Small intestine (tissue), 7 donors: Measurements from ENCODE around the gene LRTM2. TPM values are rescaled to one million over a fixed set of nuclear protein-coding genes. Genes with fewer than 3 reads are reported as not detected.
A peak's percentile ranks its signal among the peaks of the same experiment; 100 is the strongest.

Experiments
- DNase-seq, 2 donors: peaks; one replicate each; pipeline versions ENCODE4 v3.0.0 to v3.0.0-alpha.2; 2013
- FAIRE-seq: peaks from 2 replicates; lab custom pipeline; 2012; peaks lifted over from hg19 to GRCh38; lab: Jason Lieb, UNC
- H3K27ac ChIP-seq, 3 donors: one replicate each; pipeline ENCODE4 v1.5.1; 2013; ENCODE audit warnings: low read length in 2 of 3, mild to moderate bottlenecking in 2 of 3, control low read depth in 1 of 3, inconsistent platforms in 1 of 3, low read depth in 1 of 3, moderate library complexity in 1 of 3
- H3K27me3 ChIP-seq, 3 donors: one replicate each; pipeline ENCODE4 v1.6.1; 2013; ENCODE audit warnings: low read length in 3 of 3, inconsistent platforms in 1 of 3; ENCODE audit not compliant: control insufficient read depth in 3 of 3, insufficient read depth in 3 of 3
- H3K36me3 ChIP-seq, 3 donors: one replicate each; pipeline ENCODE4 v1.6.1; 2013; ENCODE audit warnings: low read length in 3 of 3, inconsistent platforms in 1 of 3, low read depth in 1 of 3, mild to moderate bottlenecking in 1 of 3, moderate library complexity in 1 of 3; ENCODE audit not compliant: control insufficient read depth in 3 of 3, insufficient read depth in 2 of 3
- H3K4me1 ChIP-seq, 3 donors: one replicate each; pipeline ENCODE4 v1.6.1; 2013; ENCODE audit warnings: low read length in 2 of 3, inconsistent platforms in 1 of 3, low read depth in 1 of 3, mild to moderate bottlenecking in 1 of 3, moderate library complexity in 1 of 3; ENCODE audit not compliant: control insufficient read depth in 3 of 3, insufficient read depth in 2 of 3
- H3K4me3 ChIP-seq, 3 donors: one replicate each; pipeline ENCODE4 v1.5.1; 2013; ENCODE audit warnings: low read length in 3 of 3, control low read depth in 1 of 3, inconsistent platforms in 1 of 3, low read depth in 1 of 3, mild to moderate bottlenecking in 1 of 3, moderate library complexity in 1 of 3
- H3K9me3 ChIP-seq, 2 donors: one replicate each; pipeline ENCODE4 v1.6.1; 2013; ENCODE audit warnings: low read depth in 1 of 2, low read length in 1 of 2; ENCODE audit not compliant: control insufficient read depth in 2 of 2, insufficient read depth in 1 of 2
- WGBS, 3 donors: extraction: QIAGEN DNeasy Blood & Tissue Kit; methylation state at CpG; one replicate each; pipeline ENCODE4 v1.1.7; 2013; 5-methylcytosine and 5-hydroxymethylcytosine counted together
- polyA plus RNA-seq, 4 donors: library from polyadenylated mRNA; stranded (reverse) in 3 of 4; unstranded in 1 of 4; fragments of 200-250 nt in 3 of 4; fragments of 120-200 nt in 1 of 4; gene quantifications; one replicate each; pipeline versions ENCODE4 v1.2.1 to v1.2.3, GENCODE V29; 2013
- donor health status: healthy with polysubstance abuse.
- donor health status: control.
- donor health status: control.
- donor health status: Bipolar disorder and iron deficiency.
- donor health status: healthy.

Gene LRTM2
- polyA plus RNA-seq, 4 donors = 0.03 TPM; not detected in 2

DNA sequence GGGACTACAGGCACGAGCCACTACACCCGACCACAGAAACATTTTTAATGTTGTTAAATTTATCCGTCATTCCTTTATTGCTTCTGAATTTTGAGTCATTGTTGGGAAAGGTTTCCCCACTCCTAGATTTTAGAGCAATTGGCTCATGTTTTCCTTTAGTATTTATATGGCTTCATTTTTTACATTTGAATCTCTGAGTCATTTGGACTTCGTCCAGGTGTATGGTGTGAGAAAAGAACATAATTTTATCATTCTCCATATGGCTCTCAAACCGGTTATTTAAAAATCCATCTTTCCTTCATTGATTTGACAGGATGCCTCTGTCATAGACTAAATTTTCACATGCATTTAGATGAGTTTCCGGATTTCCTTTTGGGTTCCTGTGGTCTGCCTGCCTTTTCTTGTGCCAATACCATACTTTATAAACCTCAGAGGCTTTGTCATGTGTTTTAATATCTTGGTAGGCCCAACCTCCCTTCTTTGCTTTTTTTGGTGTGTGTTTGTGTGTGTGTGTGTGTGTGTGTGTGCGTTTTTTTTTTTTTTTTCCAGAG, 30.9 kb downstream of the LRTM2 start:
- no peak for FAIRE-seq
- H3K27ac ChIP-seq = no peak overlapping the region
- DNase-seq = peak; percentile 16 to 18
- 38 to 56% (median 53%) methylated on average over 6 to 7 of the region's 7 CpGs for WGBS, 3 donors
- H3K4me3 ChIP-seq = no peak overlapping the region
- no peaks in the 10 kb centered on the region for H3K4me1 ChIP-seq
- H3K9me3 ChIP-seq = peaks cover 0 to 15% of the 10 kb centered on the region in 2 donors
- H3K27me3 ChIP-seq = peaks cover 0 to 3% (median 2%) of the 10 kb centered on the region in 3 donors
- H3K36me3 ChIP-seq = no peaks in the 10 kb centered on the region

DNA sequence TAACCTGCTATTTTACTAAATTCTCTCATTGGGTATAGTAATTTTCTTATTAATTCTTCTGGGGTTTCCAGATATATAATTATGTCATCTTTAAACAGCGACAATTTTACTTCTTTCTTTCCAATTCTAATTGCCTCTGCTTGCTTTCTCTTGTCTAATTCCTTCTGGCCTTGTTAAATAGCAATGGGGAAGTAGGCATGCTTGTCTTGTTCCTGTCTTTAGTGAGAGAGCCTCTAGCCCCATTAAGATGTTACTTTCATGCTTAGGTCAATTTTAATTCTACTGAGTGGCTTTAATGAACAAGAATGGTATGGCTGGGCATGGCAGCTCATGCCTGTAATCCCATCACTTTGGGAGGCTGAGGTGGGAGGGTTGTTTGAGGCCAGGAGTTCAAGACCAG, 31.7 kb downstream of the LRTM2 start:
- Histone ChIP-seq H3K36me3 (no peaks in the 10 kb centered on the region), H3K9me3 (peaks cover 0 to 17% of the 10 kb centered on the region in 2 donors), H3K27ac (no peak overlapping the region), H3K27me3 (peaks cover 0 to 3% (median 2%) of the 10 kb centered on the region in 3 donors), H3K4me1 (no peaks in the 10 kb centered on the region), H3K4me3 (no peak overlapping the region)
- WGBS, 3 donors = 75 to 88% (median 82%) methylated on average over 1 of the region's 1 CpG
- no peak for FAIRE-seq
- no peak for DNase-seq

DNA sequence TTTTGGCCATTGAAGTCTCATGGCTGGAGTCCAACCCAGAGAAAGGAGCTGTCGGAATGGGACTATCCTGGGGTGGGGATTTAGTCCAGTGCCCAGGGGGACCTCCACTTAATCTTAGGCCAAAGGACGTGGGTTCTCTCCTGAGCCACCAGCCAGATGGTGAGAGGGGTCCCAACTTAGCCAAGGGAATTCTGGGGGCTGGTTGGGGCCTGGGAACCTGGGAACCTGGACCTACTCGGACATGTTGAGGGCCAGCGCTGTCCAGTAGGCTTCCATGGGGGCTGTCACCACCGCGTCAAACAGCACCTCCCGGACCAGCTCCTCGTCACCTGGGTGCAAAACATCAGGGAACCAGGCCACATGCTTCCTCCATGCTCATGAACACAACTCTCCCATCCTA, 33.4 kb downstream of the LRTM2 start:
- H3K9me3 ChIP-seq = peaks cover 0 to 17% of the 10 kb centered on the region in 2 donors
- no peak for FAIRE-seq
- no peaks in the 10 kb centered on the region for H3K36me3 ChIP-seq
- no peak overlapping the region for H3K4me3 ChIP-seq
- no peak overlapping the region for H3K27ac ChIP-seq
- no peak for DNase-seq
- H3K27me3 ChIP-seq = peaks cover 0 to 3% (median 2%) of the 10 kb centered on the region in 3 donors
- H3K4me1 ChIP-seq = no peaks in the 10 kb centered on the region
- 89 to 91% (median 91%) methylated on average over 8 of the region's 8 CpGs for WGBS, 3 donors

DNA sequence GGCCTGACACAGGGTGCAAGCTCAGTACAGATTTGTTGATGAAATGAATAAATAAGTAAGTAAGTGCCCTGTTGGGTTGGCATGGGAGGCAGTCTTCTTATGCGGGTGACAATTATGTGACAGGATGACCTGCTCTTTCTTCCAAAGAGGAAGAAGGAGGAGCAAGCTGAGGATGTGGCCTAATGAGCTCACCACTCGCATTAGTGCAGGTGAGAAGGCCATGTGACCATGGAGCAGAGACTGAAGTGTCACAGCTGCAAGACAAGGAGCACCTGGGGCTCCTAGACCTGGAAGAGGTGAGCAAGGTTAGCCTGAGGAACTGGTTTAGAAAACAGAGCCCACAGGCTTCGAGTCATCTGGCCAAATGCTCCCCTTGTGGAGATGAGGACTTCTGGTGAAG, 34.9 kb downstream of the LRTM2 start:
- DNase-seq = peak in 1 of 2 donors; percentile 5
- Histone ChIP-seq H3K9me3 (peaks cover 0 to 17% of the 10 kb centered on the region in 2 donors), H3K4me1 (no peaks in the 10 kb centered on the region), H3K36me3 (no peaks in the 10 kb centered on the region), H3K27ac (no peak overlapping the region), H3K27me3 (peaks cover 0 to 3% (median 2%) of the 10 kb centered on the region in 3 donors), H3K4me3 (no peak overlapping the region)
- WGBS, 3 donors = 53 to 63% (median 58%) methylated on average over 3 of the region's 3 CpGs
- FAIRE-seq = no peak

DNA sequence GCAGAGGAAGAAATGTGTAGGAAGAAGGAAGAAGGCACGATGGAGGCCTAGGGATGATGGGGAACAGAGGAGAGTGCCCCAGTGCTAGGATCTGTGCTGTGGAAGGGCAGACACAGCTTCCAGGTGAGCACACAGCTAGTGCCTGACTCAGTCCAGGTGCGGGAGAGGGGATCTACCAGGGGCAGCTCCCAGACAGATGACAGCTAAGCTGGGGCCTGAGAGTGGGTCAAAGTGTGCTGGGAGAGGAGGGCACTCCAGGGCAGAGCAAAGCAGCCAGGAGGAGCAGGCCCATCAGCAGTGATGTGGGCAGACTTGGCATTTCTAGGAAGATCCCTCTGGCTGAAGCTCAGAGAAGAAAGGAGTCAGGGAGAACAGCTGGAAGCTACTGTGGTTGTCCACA, 36.7 kb downstream of the LRTM2 start:
- Histone ChIP-seq H3K27ac (no peak overlapping the region), H3K27me3 (peaks cover 0 to 3% (median 2%) of the 10 kb centered on the region in 3 donors), H3K4me3 (no peak overlapping the region), H3K36me3 (no peaks in the 10 kb centered on the region), H3K4me1 (no peaks in the 10 kb centered on the region), H3K9me3 (peaks cover 0 to 17% of the 10 kb centered on the region in 2 donors)
- 40 to 65% (median 41%) methylated on average over 2 of the region's 2 CpGs for WGBS, 3 donors
- DNase-seq (no peak), FAIRE-seq (no peak)

DNA sequence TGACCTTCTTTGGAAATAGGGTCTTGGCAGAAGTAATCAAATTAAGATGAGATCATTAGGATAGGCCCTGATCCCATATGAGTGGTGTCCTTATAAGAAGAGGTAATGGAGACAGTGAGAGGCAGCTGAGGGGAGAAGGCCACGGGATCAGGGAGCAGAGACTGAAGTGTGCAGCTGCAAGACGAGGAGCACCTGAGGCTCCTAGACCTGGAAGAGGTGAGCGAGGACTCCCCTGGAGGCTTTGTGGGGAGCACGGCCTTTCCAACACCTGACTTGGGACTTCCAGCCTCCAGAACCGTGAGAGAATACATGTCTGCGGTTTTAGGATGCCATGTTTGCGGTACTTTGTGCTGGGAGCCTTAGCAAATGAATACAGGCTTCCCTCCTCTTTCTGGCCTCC, 37.5 kb downstream of the LRTM2 start:
- Histone ChIP-seq H3K4me3 (no peak overlapping the region), H3K36me3 (no peaks in the 10 kb centered on the region), H3K4me1 (no peaks in the 10 kb centered on the region), H3K9me3 (peaks cover 0 to 17% of the 10 kb centered on the region in 2 donors), H3K27ac (no peak overlapping the region), H3K27me3 (peaks cover 0 to 6% (median 2%) of the 10 kb centered on the region in 3 donors)
- WGBS, 3 donors = 83 to 86% (median 85%) methylated on average over 7 of the region's 7 CpGs
- no peak for FAIRE-seq
- DNase-seq = no peak

DNA sequence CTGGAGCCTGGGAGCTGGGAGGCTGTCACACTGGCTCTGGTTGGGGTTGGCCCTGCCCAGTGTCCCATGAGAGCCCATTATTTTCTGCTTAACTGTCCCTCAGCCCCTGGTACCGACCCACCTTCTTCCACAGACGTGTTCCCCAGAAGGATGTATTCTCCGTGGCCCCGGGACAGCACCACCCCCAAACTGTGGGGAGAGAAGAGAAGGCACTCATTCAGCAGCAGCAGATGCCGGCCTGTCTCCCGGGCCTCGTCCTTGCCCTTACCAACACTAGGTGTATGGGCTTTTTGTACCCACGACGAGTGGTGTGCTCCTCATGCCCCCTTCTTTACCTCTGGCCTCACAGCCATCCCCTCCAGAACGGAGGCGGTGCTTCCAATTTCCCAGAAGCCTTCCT, 38.1 kb downstream of the LRTM2 start:
- Histone ChIP-seq H3K4me1 (no peaks in the 10 kb centered on the region), H3K9me3 (peaks cover 0 to 17% of the 10 kb centered on the region in 2 donors), H3K27me3 (peaks cover 0 to 6% (median 2%) of the 10 kb centered on the region in 3 donors), H3K4me3 (no peak overlapping the region), H3K27ac (no peak overlapping the region), H3K36me3 (no peaks in the 10 kb centered on the region)
- 87 to 92% (median 88%) methylated on average over 10 to 11 of the region's 11 CpGs for WGBS, 3 donors
- no peak for FAIRE-seq
- DNase-seq = no peak

DNA sequence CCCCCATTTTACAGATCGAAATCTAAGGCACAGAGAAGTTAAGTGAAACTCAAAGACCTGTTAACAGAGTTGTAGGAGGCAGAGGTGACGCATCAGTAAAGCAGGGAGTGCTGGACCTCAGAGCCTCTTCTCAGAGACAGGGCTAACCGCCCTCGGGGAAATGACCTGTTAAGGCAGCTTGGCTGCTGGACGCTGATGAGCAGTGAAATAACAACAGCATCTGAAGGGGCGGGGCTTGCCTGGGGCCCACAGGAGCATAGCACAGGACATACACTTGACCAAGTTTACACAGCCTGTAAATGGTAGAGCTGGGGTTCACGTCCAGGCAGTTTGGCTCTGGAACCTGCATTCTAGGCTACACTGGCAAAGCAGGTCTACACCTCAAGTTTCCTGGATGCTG, 39.3 kb downstream of the LRTM2 start:
- H3K36me3 ChIP-seq = no peaks in the 10 kb centered on the region
- H3K27ac ChIP-seq = no peak overlapping the region
- FAIRE-seq = no peak
- H3K9me3 ChIP-seq = peaks cover 0 to 17% of the 10 kb centered on the region in 2 donors
- H3K4me3 ChIP-seq = no peak overlapping the region
- no peaks in the 10 kb centered on the region for H3K4me1 ChIP-seq
- no peak for DNase-seq
- H3K27me3 ChIP-seq = peaks cover 0 to 10% (median 3%) of the 10 kb centered on the region in 3 donors
- WGBS, 3 donors = 60 to 75% (median 70%) methylated on average over 7 of the region's 7 CpGs

DNA sequence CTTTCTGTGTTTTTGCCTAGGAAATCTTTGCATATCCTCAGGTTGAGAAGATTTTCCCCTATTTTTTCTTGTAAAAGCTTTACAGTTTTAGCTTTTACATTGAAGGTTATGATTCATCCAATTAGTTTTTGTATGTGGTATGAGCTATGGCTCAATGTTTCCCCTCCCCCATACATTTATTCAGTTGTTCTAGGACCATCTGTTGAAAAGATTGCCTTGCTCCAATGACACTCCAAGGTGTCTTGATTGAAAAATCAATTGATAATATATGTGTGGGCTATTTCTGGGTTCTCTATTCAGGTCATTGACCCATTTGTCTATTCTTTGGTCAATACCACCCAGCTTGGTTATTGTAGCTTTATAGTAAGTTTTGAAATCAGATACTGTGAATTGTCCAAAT, 42.6 kb downstream of the LRTM2 start:
- no peaks in the 10 kb centered on the region for H3K9me3 ChIP-seq

More for the DNA sequence above, 42.6 kb downstream of the LRTM2 start:
- FAIRE-seq (no peak), DNase-seq (no peak)
- Histone ChIP-seq H3K27me3 (peaks cover 0 to 15% (median 7%) of the 10 kb centered on the region in 3 donors), H3K4me1 (no peaks in the 10 kb centered on the region), H3K36me3 (no peaks in the 10 kb centered on the region), H3K4me3 (no peak overlapping the region), H3K27ac (no peak overlapping the region)
